SK-N-SH treated with all-trans-retinoic acid at 6 μM for 48 hours (cell line): ENCODE measurements around the gene PRRG1.

Experiments
- ATAC-seq: fragments of 200-7000 bp; cut with Tn5 transposase; 3 replicates; pipeline ENCODE4 v1.9.1; 2020; ENCODE audit warnings: mild to moderate bottlenecking, moderate library complexity
- ARNTL ChIP-seq: fragments of 450-650 bp; formaldehyde crosslinking; IDR thresholded peaks from 2 replicates; pipeline ENCODE4 v1.5.0; 2020; ENCODE audit warnings: low read depth, mild to moderate bottlenecking, moderate library complexity, borderline replicate concordance
- BACH2 ChIP-seq: fragments of 250-450 bp; sonication (Bioruptor Pico); IDR thresholded peaks from 2 replicates; pipeline ENCODE4 v1.9.0; 2021; ENCODE audit warnings: mild to moderate bottlenecking, borderline replicate concordance
- CSRNP3 ChIP-seq: fragments of 250-450 bp; sonication (Bioruptor Pico); IDR thresholded peaks from 2 replicates; pipeline ENCODE4 v1.5.1; 2021; ENCODE audit warnings: mild to moderate bottlenecking, moderate library complexity
- ESRRG ChIP-seq: fragments of 250-450 bp; sonication (Bioruptor Pico); IDR thresholded peaks from 2 replicates; pipeline ENCODE4 v1.6.1; 2021; ENCODE audit warnings: mild to moderate bottlenecking
- GLIS3 ChIP-seq: fragments of 250-450 bp; sonication (Bioruptor Pico); IDR thresholded peaks from 2 replicates; pipeline ENCODE4 v1.5.0; 2020; ENCODE audit warnings: mild to moderate bottlenecking, moderate library complexity
- ISL1 ChIP-seq: fragments of 250-450 bp; sonication (Bioruptor Pico); IDR thresholded peaks from 2 replicates; pipeline ENCODE4 v2.1.2; 2022; ENCODE audit warnings: mild to moderate bottlenecking, moderate library complexity
- OSR1 ChIP-seq: fragments of 250-450 bp; sonication (Bioruptor Pico); IDR thresholded peaks from 2 replicates; pipeline ENCODE4 v1.8.0; 2022; ENCODE audit warnings: moderate library complexity, mild to moderate bottlenecking, inconsistent platforms
- PATZ1 ChIP-seq: fragments of 250-450 bp; sonication (Bioruptor Pico); IDR thresholded peaks from 2 replicates; pipeline ENCODE4 v1.8.0; 2020; ENCODE audit warnings: mild to moderate bottlenecking, moderate library complexity, borderline replicate concordance
- PPARA ChIP-seq: fragments of 250-450 bp; sonication (Bioruptor Pico); IDR thresholded peaks from 2 replicates; pipeline ENCODE4 v1.5.0; 2020; ENCODE audit warnings: mild to moderate bottlenecking, borderline replicate concordance
- RARB ChIP-seq: fragments of 250-450 bp; sonication (Bioruptor Pico); IDR thresholded peaks from 2 replicates; pipeline ENCODE4 v1.8.0; 2021; ENCODE audit warnings: mild to moderate bottlenecking, moderate library complexity
- SNAI2 ChIP-seq: fragments of 250-450 bp; sonication (Bioruptor Pico); IDR thresholded peaks from 2 replicates; pipeline ENCODE4 v1.5.0; 2020; ENCODE audit warnings: mild to moderate bottlenecking, moderate library complexity
- TOX ChIP-seq: fragments of 250-450 bp; sonication (Bioruptor Pico); IDR thresholded peaks from 2 replicates; pipeline ENCODE4 v1.8.0; 2021; ENCODE audit warnings: mild to moderate bottlenecking, moderate library complexity, borderline replicate concordance
- TSHZ2 ChIP-seq: fragments of 250-450 bp; sonication (Bioruptor Pico); IDR thresholded peaks from 2 replicates; pipeline ENCODE4 v1.5.0; 2020; ENCODE audit warnings: mild to moderate bottlenecking, moderate library complexity
- ZC3H10 ChIP-seq: fragments of 250-450 bp; sonication (Bioruptor Pico); IDR thresholded peaks from 2 replicates; pipeline ENCODE4 v1.5.1; 2021; ENCODE audit warnings: mild to moderate bottlenecking, moderate library complexity
- ZFP3 ChIP-seq: fragments of 250-450 bp; sonication (Bioruptor Pico); IDR thresholded peaks from 2 replicates; pipeline ENCODE4 v1.5.0; 2020; ENCODE audit warnings: mild to moderate bottlenecking, moderate library complexity
- ZFP30 ChIP-seq: fragments of 450-650 bp; formaldehyde crosslinking; IDR thresholded peaks from 2 replicates; pipeline ENCODE4 v1.5.0; 2022; ENCODE audit warnings: mild to moderate bottlenecking, moderate library complexity
- ZNF565 ChIP-seq: fragments of 450-650 bp; formaldehyde crosslinking; conservative IDR thresholded peaks from 2 replicates; pipeline ENCODE4 v1.5.0; 2020; ENCODE audit warnings: low read depth, mild to moderate bottlenecking, moderate library complexity
- ZNF70 ChIP-seq: fragments of 450-650 bp; formaldehyde crosslinking; IDR thresholded peaks from 2 replicates; pipeline ENCODE4 v1.5.0; 2020; ENCODE audit warnings: mild to moderate bottlenecking, moderate library complexity
- ZNF8 ChIP-seq: fragments of 450-650 bp; formaldehyde crosslinking; IDR thresholded peaks from 2 replicates; pipeline ENCODE4 v1.5.0; 2020; ENCODE audit warnings: mild to moderate bottlenecking, moderate library complexity
- TF ChIP-seq, protein P1 (sequence below): fragments of 250-450 bp; sonication (Bioruptor Pico); IDR thresholded peaks from 2 replicates; pipeline ENCODE4 v1.8.0; 2021; ENCODE audit warnings: low read depth, mild to moderate bottlenecking, moderate library complexity, borderline replicate concordance

PRRG1 gene

DNA sequence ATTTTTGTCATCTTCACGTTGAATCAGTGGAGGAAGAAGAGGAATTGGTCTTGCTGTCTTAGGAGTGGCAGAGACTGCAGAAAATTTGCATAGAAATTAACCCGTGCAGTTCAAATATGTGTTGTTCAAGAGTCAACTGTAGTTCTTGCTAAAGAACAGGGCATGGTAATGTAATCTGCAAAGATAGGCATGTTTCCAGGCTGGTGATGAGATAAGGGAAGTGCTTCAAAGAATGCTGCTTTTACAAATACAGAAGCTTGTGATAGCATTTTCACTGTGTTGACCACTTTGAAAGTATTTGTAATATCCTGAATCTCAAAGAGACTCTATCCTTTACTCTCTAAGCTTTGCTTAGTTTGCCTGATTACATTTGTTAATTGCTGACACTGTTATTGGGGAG is 60.1 kb downstream of the PRRG1 start:
- no peak for ATAC-seq
- TF ChIP-seq PPARA (no peak), ZNF565 (CRISPR knock-in tag) (no peak), ZFP30 (CRISPR knock-in tag) (no peak), PATZ1 (CRISPR knock-in tag) (no peak), ARNTL (CRISPR knock-in tag) (no peak), BACH2 (CRISPR knock-in tag) (no peak), ZNF70 (no peak), SNAI2 (CRISPR knock-in tag) (no peak), GLIS3 (CRISPR knock-in tag) (no peak), TSHZ2 (CRISPR knock-in tag) (no peak), CSRNP3 (CRISPR knock-in tag) (no peak), OSR1 (CRISPR knock-in tag) (no peak), ZC3H10 (CRISPR knock-in tag) (no peak), TOX (no peak), ZFP3 (CRISPR knock-in tag) (no peak), ISL1 (CRISPR knock-in tag) (no peak)

- TF ChIP-seq ARNTL (CRISPR knock-in tag) (no peak), RARB (CRISPR knock-in tag) (no peak), PATZ1 (CRISPR knock-in tag) (no peak), TOX (no peak), TSHZ2 (CRISPR knock-in tag) (no peak), ISL1 (CRISPR knock-in tag) (no peak), ZNF8 (no peak), ESRRG (no peak), PPARA (no peak), ZNF70 (no peak), ZFP30 (CRISPR knock-in tag) (no peak), ZNF565 (CRISPR knock-in tag) (no peak), ZC3H10 (CRISPR knock-in tag) (no peak), GLIS3 (CRISPR knock-in tag) (no peak)
- TF ChIP-seq, protein P1, sequence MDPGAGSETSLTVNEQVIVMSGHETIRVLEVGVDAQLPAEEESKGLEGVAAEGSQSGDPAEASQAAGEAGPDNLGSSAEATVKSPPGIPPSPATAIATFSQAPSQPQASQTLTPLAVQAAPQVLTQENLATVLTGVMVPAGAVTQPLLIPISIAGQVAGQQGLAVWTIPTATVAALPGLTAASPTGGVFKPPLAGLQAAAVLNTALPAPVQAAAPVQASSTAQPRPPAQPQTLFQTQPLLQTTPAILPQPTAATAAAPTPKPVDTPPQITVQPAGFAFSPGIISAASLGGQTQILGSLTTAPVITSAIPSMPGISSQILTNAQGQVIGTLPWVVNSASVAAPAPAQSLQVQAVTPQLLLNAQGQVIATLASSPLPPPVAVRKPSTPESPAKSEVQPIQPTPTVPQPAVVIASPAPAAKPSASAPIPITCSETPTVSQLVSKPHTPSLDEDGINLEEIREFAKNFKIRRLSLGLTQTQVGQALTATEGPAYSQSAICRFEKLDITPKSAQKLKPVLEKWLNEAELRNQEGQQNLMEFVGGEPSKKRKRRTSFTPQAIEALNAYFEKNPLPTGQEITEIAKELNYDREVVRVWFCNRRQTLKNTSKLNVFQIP (CRISPR knock-in tag) = no peak
- no peak for ATAC-seq
Observed at GRCh38 chrX:37420185-37420584, 71.0 kb downstream of the PRRG1 start.
